DMS79 (cell line): ENCODE results near the gene KCTD17.

Source experiments
- DNase-seq: peaks from one replicate; lab custom pipeline; 2025; lab: John Stamatoyannopoulos, UW

KCTD17 gene

DNA sequence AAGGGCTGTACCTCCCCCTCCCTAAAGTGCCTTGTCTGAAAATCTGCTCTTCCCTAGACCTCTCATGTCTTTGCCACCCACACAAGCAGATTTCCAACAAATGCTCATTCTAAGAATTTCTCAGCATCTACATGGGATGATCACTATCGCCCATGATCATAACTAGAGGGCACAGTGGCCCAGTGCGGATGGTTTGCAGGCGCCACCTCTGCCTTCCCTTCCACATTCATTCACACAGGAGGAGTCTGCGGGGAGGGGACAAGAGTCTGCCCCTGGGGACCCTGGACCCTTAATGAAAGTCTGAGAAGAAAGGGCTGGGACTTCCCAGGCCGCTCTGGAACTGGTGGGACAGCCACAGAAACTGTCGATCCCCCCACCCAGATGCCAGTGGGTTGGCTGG, 28.9 kb downstream of the KCTD17 start:
- no peak for DNase-seq

- no peak for DNase-seq
Measured at GRCh38 chr22:37080838-37081237, 29.3 kb downstream of the KCTD17 start.

- no peak for DNase-seq
Measured at GRCh38 chr22:37082251-37082873, 30.8 kb downstream of the KCTD17 start.

GRCh38 chr22:37083914-37084313, 32.4 kb downstream of the KCTD17 start:
- DNase-seq: no peak

DNA sequence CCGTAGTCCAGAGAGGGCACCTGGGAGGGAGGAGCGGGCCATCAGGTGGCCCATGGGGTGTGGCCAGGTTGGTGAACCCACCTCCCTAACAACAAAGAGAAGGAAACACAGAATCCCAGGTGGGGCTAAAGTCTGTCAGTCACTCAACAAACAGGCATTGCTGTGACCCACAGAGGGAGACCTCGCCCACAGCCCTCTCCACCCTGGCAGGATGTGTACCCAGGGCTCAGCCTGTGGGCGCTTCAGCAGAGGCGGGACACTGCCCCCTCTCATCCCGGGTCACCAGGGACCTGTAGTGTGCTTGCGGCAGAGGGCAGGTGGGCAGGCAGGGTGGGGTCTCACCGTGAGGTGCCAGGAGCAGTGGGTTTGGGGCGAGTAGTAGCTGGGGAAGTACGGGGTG, 32.8 kb downstream of the KCTD17 start:
- DNase-seq: no peak

- no peak for DNase-seq
Measured at GRCh38 chr22:37086184-37086583, 34.6 kb downstream of the KCTD17 start.

- DNase-seq: no peak
Measured at GRCh38 chr22:37088108-37088605, 36.6 kb downstream of the KCTD17 start.

DNA sequence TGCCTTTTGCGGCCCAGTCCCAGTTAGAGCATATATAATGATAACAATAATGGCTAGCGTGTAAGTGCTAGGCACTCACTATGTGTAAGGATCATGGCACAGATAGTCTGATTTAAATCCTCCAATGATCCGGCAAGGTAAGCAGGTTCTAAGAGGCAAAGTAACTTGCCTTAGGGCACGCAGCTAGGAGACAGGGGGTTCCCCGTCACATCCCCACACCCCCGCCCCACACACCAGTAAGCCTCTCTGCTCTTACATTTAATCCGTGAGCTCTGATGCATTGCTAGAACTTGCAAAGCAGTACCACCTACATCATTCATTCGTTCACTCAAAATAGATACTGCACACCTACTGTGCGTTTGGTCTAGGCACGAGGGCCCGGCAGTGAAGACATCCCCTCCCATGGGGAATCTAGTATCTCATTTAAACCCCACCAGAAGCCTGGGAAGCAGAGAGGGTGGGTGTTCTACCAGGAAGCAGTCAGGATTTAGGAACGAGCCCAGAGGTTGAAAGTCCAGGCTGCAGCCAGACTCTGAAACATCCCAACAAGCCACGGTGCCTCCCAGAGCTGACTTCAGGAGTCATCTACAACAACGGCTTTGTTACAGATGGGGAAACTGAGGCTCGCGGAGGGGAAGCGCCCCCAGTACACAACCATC, 37.3 kb downstream of the KCTD17 start:
- no peak for DNase-seq

DNA sequence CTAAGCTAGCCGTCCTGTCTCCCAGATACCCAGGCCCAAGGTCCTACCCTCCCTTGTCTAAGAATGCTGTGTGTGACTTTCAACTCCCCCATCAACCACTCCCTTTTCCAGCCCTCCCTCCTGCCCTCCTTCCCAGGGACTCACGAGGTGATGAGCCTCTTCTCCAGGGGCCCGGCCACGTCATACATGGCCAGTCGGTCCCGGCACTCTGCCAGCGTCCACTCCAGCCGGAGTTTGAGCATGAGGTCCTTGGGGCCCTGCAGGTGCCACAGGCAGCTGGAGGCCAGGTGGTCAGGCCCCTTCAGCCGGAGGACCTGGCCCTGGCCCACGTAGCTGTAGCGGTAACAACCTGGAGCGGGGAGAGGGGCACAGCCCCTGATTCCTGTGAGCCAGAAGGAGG, 37.9 kb downstream of the KCTD17 start:
- DNase-seq: no peak

DNA sequence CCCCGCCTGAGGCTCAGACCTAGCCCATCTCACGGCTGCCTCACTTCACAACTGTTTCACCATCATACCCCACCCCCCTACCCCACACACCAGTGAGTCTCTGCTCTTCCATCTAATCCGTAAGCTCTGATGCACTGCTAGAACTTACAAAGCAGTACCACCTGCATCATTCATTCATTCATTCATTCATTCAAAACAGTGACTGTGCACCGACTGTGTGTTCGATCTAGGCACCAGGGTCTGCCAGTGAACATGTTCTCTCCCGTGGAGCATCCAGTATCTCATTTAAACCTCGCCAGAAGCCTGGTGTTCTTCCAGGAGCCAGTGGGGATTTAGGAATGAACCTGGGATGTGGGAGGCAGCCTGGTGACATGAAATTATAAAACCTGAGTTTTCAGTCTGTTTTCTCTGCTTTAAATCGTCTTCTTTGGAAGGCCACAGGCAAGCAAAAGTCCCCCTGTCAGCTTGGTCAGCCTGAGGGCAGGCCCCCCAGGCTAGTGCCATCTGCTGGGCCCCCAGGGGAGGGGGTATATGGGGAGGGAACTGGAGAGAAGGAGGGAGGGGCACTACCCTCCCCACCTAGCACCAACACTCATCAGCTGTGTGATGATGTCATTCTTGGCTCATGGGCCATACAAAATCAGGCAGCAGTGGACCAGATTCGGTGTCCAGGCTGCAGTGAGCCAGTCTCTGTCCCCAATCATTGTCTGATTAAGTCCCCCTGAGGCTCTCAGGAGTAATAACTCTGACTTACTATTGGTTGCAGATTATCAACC, 39.6 kb downstream of the KCTD17 start:
- no peak for DNase-seq

DNA sequence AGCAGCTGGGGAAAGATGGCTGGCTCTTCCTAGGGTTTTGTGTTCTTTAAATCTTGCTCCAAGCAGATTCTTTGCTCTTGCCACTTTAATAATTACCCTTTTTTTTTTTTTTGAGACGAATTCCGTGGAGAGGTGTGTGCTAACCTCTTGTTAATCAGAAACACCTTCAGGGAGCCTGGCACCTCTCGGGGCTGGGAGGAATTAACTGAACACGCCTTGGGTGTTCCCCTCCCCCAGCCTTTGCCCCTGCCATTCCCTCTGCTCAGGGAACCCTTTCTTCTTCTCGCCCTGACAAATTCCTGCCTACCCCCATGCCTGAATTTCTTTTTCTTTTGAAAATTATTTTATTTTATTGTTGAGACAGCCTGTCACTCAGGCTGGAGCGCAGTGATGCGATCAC, 40.5 kb downstream of the KCTD17 start:
- no peak for DNase-seq

DNA sequence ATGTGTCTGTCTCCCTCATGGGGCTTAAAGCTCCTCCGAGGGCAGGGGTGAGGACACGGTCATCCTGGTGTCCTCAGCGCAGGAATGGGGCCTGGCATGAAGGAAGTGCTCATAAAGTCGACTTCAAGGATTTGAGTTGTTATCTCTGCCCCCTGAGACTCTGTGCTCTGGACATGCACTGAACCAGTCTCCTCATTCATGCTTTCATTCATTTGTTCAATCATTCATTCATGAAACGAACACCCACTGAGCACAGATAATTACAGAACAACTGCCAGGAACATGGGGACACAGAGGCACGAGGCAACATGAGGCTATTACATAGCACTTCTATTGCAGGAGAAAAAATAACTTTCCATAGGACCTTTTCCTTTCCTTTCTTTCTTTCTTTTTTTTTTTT, 41.5 kb downstream of the KCTD17 start:
- no peak for DNase-seq

GRCh38 chr22:37094239-37094638, 42.7 kb downstream of the KCTD17 start:
- DNase-seq: no peak

GRCh38 chr22:37095113-37095512, 43.6 kb downstream of the KCTD17 start:
- no peak for DNase-seq

DNA sequence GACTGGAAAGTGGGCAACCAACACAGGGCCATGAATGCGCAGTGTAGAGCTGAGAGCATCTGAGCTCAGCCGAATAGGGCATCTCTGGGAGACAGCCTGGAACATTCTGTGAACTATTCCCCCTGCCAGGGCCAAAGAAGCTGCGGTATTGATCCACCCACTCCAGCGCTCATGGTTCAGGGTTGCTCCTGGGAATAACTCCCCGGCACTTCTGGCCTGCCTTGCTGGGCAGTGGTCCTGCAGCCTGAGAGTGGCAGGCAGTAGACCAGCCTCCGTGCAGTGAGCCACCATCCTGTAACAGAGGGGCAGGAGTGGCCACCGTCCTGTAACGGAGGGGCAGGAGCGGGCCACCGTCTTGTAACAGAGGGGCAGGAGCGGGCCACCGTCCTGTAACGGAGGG, 45.8 kb downstream of the KCTD17 start:
- no peak for DNase-seq

- peak; percentile 51 for DNase-seq
Measured at GRCh38 chr22:37098976-37099591, 47.5 kb downstream of the KCTD17 start.

DNA sequence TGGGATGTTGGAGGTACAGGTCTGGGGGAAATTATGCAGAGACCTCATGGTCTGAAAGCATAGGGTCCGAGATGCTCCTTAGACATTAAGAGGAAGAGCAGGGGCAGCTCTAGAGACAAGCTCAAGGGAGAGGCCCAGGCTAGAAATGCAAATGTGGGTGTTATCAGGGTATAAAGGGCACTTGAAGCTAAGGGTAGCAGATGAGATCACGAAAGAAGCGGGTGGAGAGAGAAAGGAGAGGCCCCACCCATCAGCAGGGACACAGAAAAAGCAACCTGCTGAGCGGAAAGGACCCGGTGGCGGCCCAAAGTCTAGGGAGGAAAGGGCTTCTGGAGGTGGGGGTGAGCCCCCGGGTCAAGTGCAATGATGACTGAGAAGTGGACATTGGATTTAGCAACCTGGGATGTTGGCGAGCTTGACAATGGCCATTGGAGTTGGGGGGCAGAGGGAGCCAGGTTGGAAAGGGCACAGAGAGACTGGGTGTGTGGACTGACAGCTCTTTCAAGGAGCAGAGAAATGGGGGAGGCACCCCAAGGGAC, 49.1 kb downstream of the KCTD17 start:
- DNase-seq: no peak

GRCh38 chr22:37101311-37102066, 49.9 kb downstream of the KCTD17 start:
- no peak for DNase-seq

DNA sequence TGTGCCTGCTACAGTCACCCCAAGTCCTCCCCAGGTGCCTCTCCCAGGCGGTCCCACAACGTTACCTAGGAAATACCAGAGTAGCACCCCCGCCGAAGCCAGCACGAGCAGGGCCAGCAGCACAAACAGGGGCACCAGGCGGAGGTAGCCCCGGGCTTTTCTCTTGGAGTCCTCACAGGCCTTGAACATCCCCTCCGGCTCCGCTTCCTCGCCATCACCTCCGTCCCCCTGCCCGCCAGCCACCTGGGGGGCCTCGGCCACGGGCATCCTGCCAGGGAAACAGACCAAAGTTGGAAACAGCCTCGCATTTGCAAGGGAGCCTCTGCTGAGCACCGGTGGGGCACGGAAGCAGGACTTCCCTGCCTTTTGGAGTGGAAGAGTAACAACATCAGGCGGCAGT, 51.6 kb downstream of the KCTD17 start:
- no peak for DNase-seq

GRCh38 chr22:37103656-37104452, 52.3 kb downstream of the KCTD17 start:
- no peak for DNase-seq

DNA sequence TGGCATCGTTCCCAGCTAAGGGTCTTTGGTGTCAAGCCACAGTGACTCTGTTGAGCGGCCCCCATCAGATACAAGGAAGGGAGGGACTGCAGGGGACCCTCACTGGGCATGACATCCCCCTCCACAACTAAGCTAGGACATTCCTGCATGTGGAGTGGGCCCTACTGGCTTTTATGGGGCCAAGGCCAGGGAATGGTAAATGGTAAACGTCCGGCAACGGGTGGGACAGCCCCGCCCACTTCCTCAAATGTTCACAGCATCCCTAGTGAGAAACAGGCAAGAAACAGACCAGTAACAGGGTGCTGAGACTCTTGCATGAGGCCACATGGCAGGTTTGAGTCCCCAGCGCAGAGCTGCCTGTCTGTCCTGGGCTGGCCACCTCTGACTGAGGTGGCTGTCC, 53.6 kb downstream of the KCTD17 start:
- no peak for DNase-seq
